Measurements from ENCODE around the gene PHACTR1.

Gene PHACTR1

GRCh38 chr6:12952318-12952717 lies 235.8 kb downstream of the PHACTR1 start:
- H3K4me1 ChIP-seq, result peaks cover 5 to 29% (median 18%) of the 10 kb centered on the region in 10 experiments
- no peak overlapping the region for H3K4me3 ChIP-seq
- H3K4me2 ChIP-seq, result no peak overlapping the region
- H3K36me3 ChIP-seq, result no peaks in the 10 kb centered on the region
- no peaks in the 10 kb centered on the region for H4K20me1 ChIP-seq
- H3K27me3 ChIP-seq, result peaks cover 10 to 68% (median 15%) of the 10 kb centered on the region in 11 experiments
- H3K27ac ChIP-seq, result no peak overlapping the region
- no peak for TF ChIP-seq Cebpa-rat (IDR thresholded peaks at IDR 0.05)
- no peak overlapping the region for H3K9ac ChIP-seq
- H3K9me3 ChIP-seq (replicated peaks in 1 of 11), result peaks cover 0 to 9% (median 0%) of the 10 kb centered on the region in 11 experiments; a peak in 5 of 22 replicates

GRCh38 chr6:12955956-12956355 lies 239.4 kb downstream of the PHACTR1 start:
- no peaks in the 10 kb centered on the region for H3K9me3 ChIP-seq (replicated peaks in 1 of 11)
- H3K27ac ChIP-seq, result no peak overlapping the region
- no peaks in the 10 kb centered on the region for H4K20me1 ChIP-seq
- peak overlapping the region in 6 of 11 experiments; percentile 72 to 94 (median 88); a peak in 8 of 22 replicates for H3K4me2 ChIP-seq
- no peaks in the 10 kb centered on the region for H3K36me3 ChIP-seq
- H3K27me3 ChIP-seq, result peaks cover 26 to 72% (median 32%) of the 10 kb centered on the region in 11 experiments
- H3K4me3 ChIP-seq, result 0 out of 20 replicates have a peak overlapping the region, but pooled peaks of 1 of the 10 experiments have one; percentile 58
- no peak overlapping the region for H3K9ac ChIP-seq
- TF ChIP-seq Cebpa-rat (IDR thresholded peaks at IDR 0.05), result no peak
- H3K4me1 ChIP-seq, result peaks cover 14 to 30% (median 23%) of the 10 kb centered on the region in 10 experiments

- no peaks in the 10 kb centered on the region for H4K20me1 ChIP-seq
- H3K9me3 ChIP-seq (replicated peaks in 1 of 11), result no peaks in the 10 kb centered on the region
- H3K4me2 ChIP-seq, result peak overlapping the region; percentile 72 to 98 (median 93)
- no peak for TF ChIP-seq Cebpa-rat (IDR thresholded peaks at IDR 0.05)
- no peaks in the 10 kb centered on the region for H3K36me3 ChIP-seq
- H3K27ac ChIP-seq, result peak overlapping the region in 5 of 11 experiments; percentile 26 to 55 (median 45); a peak in 6 of 22 replicates
- peak overlapping the region; percentile 54 to 74 (median 70) for H3K9ac ChIP-seq
- peaks cover 26 to 63% (median 32%) of the 10 kb centered on the region in 11 experiments for H3K27me3 ChIP-seq
- peak overlapping the region; percentile 51 to 73 (median 62) for H3K4me3 ChIP-seq
- H3K4me1 ChIP-seq, result peaks cover 9 to 24% (median 21%) of the 10 kb centered on the region in 10 experiments
These were observed 240.4 kb downstream of the PHACTR1 start for GRCh38 chr6:12956991-12957320.

GRCh38 chr6:12957321-12958051 lies 240.9 kb downstream of the PHACTR1 start:
- peak overlapping the region; percentile 51 to 73 (median 62) for H3K4me3 ChIP-seq
- H3K9me3 ChIP-seq (replicated peaks in 1 of 11), result no peaks in the 10 kb centered on the region
- peak overlapping the region; percentile 54 to 74 (median 70) for H3K9ac ChIP-seq
- H3K27ac ChIP-seq, result peak overlapping the region in 8 of 11 experiments; percentile 16 to 55 (median 42); a peak in 14 of 22 replicates
- peak overlapping the region; percentile 72 to 98 (median 93) for H3K4me2 ChIP-seq
- no peaks in the 10 kb centered on the region for H4K20me1 ChIP-seq
- peaks cover 26 to 58% (median 32%) of the 10 kb centered on the region in 11 experiments for H3K27me3 ChIP-seq
- no peaks in the 10 kb centered on the region for H3K36me3 ChIP-seq
- 0 out of 22 replicates have a peak, but pooled peaks of 1 of the 11 experiments have one; percentile 9 for TF ChIP-seq Cebpa-rat (IDR thresholded peaks at IDR 0.05)
- H3K4me1 ChIP-seq, result peaks cover 11 to 29% (median 24%) of the 10 kb centered on the region in 10 experiments

- Histone ChIP-seq H3K4me3 (peak overlapping the region; percentile 51 to 73 (median 62); a peak in 13 of 20 replicates), H3K27ac (no peak overlapping the region), H3K9me3 (replicated peaks in 1 of 11) (no peaks in the 10 kb centered on the region), H3K27me3 (peaks cover 26 to 51% (median 32%) of the 10 kb centered on the region in 11 experiments), H4K20me1 (no peaks in the 10 kb centered on the region), H3K36me3 (no peaks in the 10 kb centered on the region), H3K4me2 (peak overlapping the region; percentile 72 to 98 (median 93)), H3K4me1 (peaks cover 18 to 36% (median 31%) of the 10 kb centered on the region in 10 experiments), H3K9ac (peak overlapping the region in 2 of 11 experiments; percentile 60 to 66; a peak in 1 of 22 replicates)
- no peak for TF ChIP-seq Cebpa-rat (IDR thresholded peaks at IDR 0.05)
These were observed 241.6 kb downstream of the PHACTR1 start for GRCh38 chr6:12958052-12958706.

- no peak overlapping the region for H3K27ac ChIP-seq
- H3K27me3 ChIP-seq, result peaks cover 18 to 26% (median 22%) of the 10 kb centered on the region in 11 experiments
- H3K4me1 ChIP-seq, result peaks cover 22 to 45% (median 30%) of the 10 kb centered on the region in 10 experiments
- peak overlapping the region in 4 of 11 experiments; percentile 69 to 93 (median 82); a peak in 9 of 22 replicates for H3K4me2 ChIP-seq
- no peaks in the 10 kb centered on the region for H3K36me3 ChIP-seq
- H3K4me3 ChIP-seq, result no peak overlapping the region
- H3K9ac ChIP-seq, result no peak overlapping the region
- no peaks in the 10 kb centered on the region for H3K9me3 ChIP-seq (replicated peaks in 1 of 11)
- no peaks in the 10 kb centered on the region for H4K20me1 ChIP-seq
- no peak for TF ChIP-seq Cebpa-rat (IDR thresholded peaks at IDR 0.05)
These were observed 245.2 kb downstream of the PHACTR1 start for GRCh38 chr6:12961761-12962160.

- Histone ChIP-seq H3K9me3 (replicated peaks in 1 of 11) (no peaks in the 10 kb centered on the region), H3K27ac (no peak overlapping the region; a peak in 1 of 22 replicates), H3K4me2 (peak overlapping the region; percentile 47 to 93 (median 75)), H3K4me3 (peak overlapping the region in 2 of 10 experiments; percentile 1 to 44; a peak in 1 of 20 replicates), H3K9ac (no peak overlapping the region), H4K20me1 (no peaks in the 10 kb centered on the region), H3K27me3 (peaks cover 12 to 20% (median 15%) of the 10 kb centered on the region in 11 experiments; a peak in 21 of 22 replicates), H3K36me3 (no peaks in the 10 kb centered on the region), H3K4me1 (peaks cover 20 to 42% (median 27%) of the 10 kb centered on the region in 10 experiments)
- no peak for TF ChIP-seq Cebpa-rat (IDR thresholded peaks at IDR 0.05)
These were observed 246.0 kb downstream of the PHACTR1 start for GRCh38 chr6:12962529-12962928.

- TF ChIP-seq Cebpa-rat (IDR thresholded peaks at IDR 0.05), result no peak
- Histone ChIP-seq H3K9me3 (replicated peaks in 1 of 11) (no peaks in the 10 kb centered on the region), H4K20me1 (no peaks in the 10 kb centered on the region), H3K9ac (0 out of 22 replicates have a peak overlapping the region, but pooled peaks of 1 of the 11 experiments have one; percentile 15), H3K4me1 (peaks cover 17 to 41% (median 25%) of the 10 kb centered on the region in 10 experiments), H3K36me3 (no peaks in the 10 kb centered on the region), H3K27ac (peak overlapping the region in 1 of 11 experiments; percentile 23; a peak in 3 of 22 replicates), H3K4me2 (peak overlapping the region; percentile 47 to 93 (median 75)), H3K27me3 (peaks cover 8 to 16% (median 11%) of the 10 kb centered on the region in 11 experiments; a peak in 20 of 22 replicates), H3K4me3 (peak overlapping the region in 5 of 10 experiments; percentile 1 to 44 (median 10); a peak in 6 of 20 replicates)
These were observed 246.4 kb downstream of the PHACTR1 start for GRCh38 chr6:12962987-12963386.
